OCI-LY3 (cell line): ENCODE measurements around the gene CACNG8.

Experiments used
- H2AFZ ChIP-seq: fragments of 200-600, 300-600 bp; shearing (Covaris generic); 2 replicates; pipeline ENCODE4 v1.6.0; 2014; ENCODE audit warnings: antibody characterized with exemption, low read depth, low read length
- H3K27ac ChIP-seq: fragments of 200-600, 300-600 bp; sonication (generic); 2 replicates; pipeline ENCODE4 v1.5.1; 2014; ENCODE audit warnings: mild to moderate bottlenecking, low read length, moderate library complexity, mixed read lengths
- H3K27me3 ChIP-seq: fragments of 200-600, 300-600 bp; sonication (generic); 2 replicates; pipeline ENCODE4 v1.6.1; 2014; ENCODE audit warnings: low read depth, low read length, mixed read lengths
- H3K36me3 ChIP-seq: fragments of 200-600, 300-600 bp; sonication (generic); replicated peaks from 2 replicates; pipeline ENCODE3; 2014; ENCODE audit warnings: low read depth, low read length, mixed read lengths
- H3K4me1 ChIP-seq: fragments of 300-600, 200-600 bp; sonication (generic); 2 replicates; pipeline ENCODE4 v1.6.1; 2014; ENCODE audit warnings: low read length, mixed read lengths
- H3K4me2 ChIP-seq: fragments of 200-600, 300-600 bp; sonication (generic); 2 replicates; pipeline ENCODE4 v1.6.1; 2014; ENCODE audit warnings: low read length, mixed read lengths
- H3K4me3 ChIP-seq: fragments of 300-600, 200-600 bp; sonication (generic); 2 replicates; pipeline ENCODE4 v1.5.1; 2014; ENCODE audit warnings: antibody characterized with exemption, mild to moderate bottlenecking, low read length, moderate library complexity
- H3K79me2 ChIP-seq: fragments of 300-600, 200-600 bp; shearing (Covaris generic); 2 replicates; pipeline ENCODE4 v1.6.1; 2014; ENCODE audit warnings: mild to moderate bottlenecking, low read length, mixed read lengths
- H3K9ac ChIP-seq: fragments of 300-600, 200-600 bp; shearing (Covaris generic); 2 replicates; pipeline ENCODE4 v1.6.0; 2014; ENCODE audit warnings: mild to moderate bottlenecking, low read length, moderate library complexity
- H3K9me3 ChIP-seq: fragments of 200-600, 300-600 bp; shearing (Covaris generic); 2 replicates; pipeline ENCODE4 v1.6.1; 2014; ENCODE audit warnings: low read length, mixed read lengths; ENCODE audit not compliant: insufficient read depth
- H4K20me1 ChIP-seq: fragments of 200-600, 300-600 bp; sonication (generic); 2 replicates; pipeline ENCODE4 v1.6.1; 2016; ENCODE audit warnings: low read length, mixed read lengths; ENCODE audit not compliant: insufficient read depth
- EZH2phosphoT487 ChIP-seq: fragments of 200-600 bp; shearing (Covaris generic); IDR thresholded peaks from 2 replicates; pipeline ENCODE4 v1.6.1; 2018; ENCODE audit warnings: antibody characterized with exemption, mixed run types, low read depth
- TF ChIP-seq, protein P1 (sequence below): fragments of 200-600, 300-600 bp; sonication (generic); IDR thresholded peaks from 2 replicates; pipeline ENCODE4 v1.5.1; 2014; ENCODE audit warnings: antibody characterized with exemption, low read length, low read depth

CACNG8 gene

DNA sequence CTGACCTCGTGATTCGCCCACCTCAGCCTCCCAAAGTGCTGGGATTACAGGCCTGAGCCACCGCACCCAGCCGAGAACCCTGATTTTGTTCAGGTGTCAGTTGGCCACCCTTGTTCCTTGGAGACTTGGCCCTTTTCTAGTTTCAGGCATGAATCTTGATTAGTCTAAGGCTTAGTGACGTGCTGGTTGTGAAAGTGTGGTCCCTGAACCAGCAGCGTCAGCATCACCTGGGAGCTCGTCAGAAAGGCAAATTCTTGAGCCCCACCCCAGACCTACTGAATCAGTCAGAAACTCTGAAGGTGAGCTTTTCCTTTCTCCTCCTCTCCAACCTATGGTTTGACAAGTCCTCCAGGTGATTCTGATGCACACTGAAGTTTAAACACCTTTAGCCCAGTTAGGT is 63.9 kb downstream of the CACNG8 start:
- Histone ChIP-seq H3K27me3 (no peaks in the 10 kb centered on the region), H3K36me3 (no peaks in the 10 kb centered on the region), H3K9me3 (no peaks in the 10 kb centered on the region), H3K4me1 (no peaks in the 10 kb centered on the region), H3K9ac (no peak overlapping the region), H3K27ac (no peak overlapping the region), H2AFZ (no peak overlapping the region), H3K4me2 (no peak overlapping the region), H4K20me1 (no peaks in the 10 kb centered on the region), H3K4me3 (no peak overlapping the region), H3K79me2 (no peaks in the 10 kb centered on the region)
- no peak for TF ChIP-seq EZH2phosphoT487
- TF ChIP-seq, protein P1, sequence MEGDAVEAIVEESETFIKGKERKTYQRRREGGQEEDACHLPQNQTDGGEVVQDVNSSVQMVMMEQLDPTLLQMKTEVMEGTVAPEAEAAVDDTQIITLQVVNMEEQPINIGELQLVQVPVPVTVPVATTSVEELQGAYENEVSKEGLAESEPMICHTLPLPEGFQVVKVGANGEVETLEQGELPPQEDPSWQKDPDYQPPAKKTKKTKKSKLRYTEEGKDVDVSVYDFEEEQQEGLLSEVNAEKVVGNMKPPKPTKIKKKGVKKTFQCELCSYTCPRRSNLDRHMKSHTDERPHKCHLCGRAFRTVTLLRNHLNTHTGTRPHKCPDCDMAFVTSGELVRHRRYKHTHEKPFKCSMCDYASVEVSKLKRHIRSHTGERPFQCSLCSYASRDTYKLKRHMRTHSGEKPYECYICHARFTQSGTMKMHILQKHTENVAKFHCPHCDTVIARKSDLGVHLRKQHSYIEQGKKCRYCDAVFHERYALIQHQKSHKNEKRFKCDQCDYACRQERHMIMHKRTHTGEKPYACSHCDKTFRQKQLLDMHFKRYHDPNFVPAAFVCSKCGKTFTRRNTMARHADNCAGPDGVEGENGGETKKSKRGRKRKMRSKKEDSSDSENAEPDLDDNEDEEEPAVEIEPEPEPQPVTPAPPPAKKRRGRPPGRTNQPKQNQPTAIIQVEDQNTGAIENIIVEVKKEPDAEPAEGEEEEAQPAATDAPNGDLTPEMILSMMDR: no peak

DNA sequence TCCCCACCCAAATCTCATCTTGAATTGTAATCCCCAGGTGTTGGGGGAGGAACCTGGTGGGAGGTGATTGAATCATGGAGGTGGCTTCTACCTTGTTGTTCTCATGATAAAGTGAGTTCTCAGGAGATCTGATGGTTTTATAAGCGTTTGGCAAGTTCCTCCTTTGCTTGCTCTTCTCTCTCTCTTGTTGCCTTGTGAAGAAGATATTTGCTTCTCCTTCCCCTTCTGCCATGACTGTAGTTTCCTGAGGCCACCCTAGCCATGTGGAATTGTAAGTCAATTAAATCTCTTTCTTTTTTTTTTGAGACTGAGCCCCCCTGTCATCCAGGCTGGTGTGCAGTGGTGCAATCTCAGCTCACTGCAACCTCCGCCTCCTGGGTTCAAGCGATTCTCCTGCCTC is 66.6 kb downstream of the CACNG8 start:
- Histone ChIP-seq H2AFZ (no peak overlapping the region), H4K20me1 (no peaks in the 10 kb centered on the region), H3K27ac (no peak overlapping the region), H3K27me3 (no peaks in the 10 kb centered on the region), H3K4me3 (no peak overlapping the region), H3K4me2 (no peak overlapping the region), H3K79me2 (no peaks in the 10 kb centered on the region), H3K36me3 (no peaks in the 10 kb centered on the region), H3K9me3 (no peaks in the 10 kb centered on the region), H3K9ac (no peak overlapping the region), H3K4me1 (no peaks in the 10 kb centered on the region)
- TF ChIP-seq EZH2phosphoT487: no peak
- TF ChIP-seq, protein P1: no peak

DNA sequence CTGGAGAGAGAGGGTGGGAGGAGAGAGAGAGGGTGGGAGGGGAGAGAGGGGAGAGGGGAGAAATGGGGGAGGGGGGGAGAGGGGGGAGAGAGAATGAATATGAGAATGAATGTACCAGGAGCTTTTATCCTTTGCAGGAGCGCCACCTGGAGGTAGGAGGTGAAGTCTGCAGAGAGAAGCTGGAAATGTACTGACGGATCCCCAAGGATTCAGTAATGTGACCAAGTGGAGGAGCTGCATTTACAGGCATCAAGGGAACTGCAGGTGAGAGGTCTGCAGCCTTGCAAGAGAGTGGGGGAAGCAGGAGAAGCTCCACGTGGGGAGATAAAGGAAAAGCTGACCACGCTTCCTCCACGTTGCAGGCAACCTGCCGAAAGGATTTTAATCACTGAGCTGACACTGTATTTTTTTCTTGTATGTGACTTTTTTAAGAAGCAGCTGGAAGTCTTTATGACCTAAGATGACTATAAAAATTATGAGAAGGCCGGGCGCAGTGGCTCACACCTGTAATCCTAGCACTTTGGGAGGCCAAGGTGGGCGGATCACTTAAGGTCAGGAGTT is 67.3 kb downstream of the CACNG8 start:
- Histone ChIP-seq H3K4me3 (no peak overlapping the region), H3K4me2 (no peak overlapping the region), H4K20me1 (no peaks in the 10 kb centered on the region), H3K27ac (no peak overlapping the region), H3K27me3 (no peaks in the 10 kb centered on the region), H2AFZ (no peak overlapping the region), H3K9ac (no peak overlapping the region), H3K79me2 (no peaks in the 10 kb centered on the region), H3K36me3 (no peaks in the 10 kb centered on the region), H3K4me1 (no peaks in the 10 kb centered on the region), H3K9me3 (no peaks in the 10 kb centered on the region)
- TF ChIP-seq, protein P1: peak; percentile 66
- no peak for TF ChIP-seq EZH2phosphoT487

DNA sequence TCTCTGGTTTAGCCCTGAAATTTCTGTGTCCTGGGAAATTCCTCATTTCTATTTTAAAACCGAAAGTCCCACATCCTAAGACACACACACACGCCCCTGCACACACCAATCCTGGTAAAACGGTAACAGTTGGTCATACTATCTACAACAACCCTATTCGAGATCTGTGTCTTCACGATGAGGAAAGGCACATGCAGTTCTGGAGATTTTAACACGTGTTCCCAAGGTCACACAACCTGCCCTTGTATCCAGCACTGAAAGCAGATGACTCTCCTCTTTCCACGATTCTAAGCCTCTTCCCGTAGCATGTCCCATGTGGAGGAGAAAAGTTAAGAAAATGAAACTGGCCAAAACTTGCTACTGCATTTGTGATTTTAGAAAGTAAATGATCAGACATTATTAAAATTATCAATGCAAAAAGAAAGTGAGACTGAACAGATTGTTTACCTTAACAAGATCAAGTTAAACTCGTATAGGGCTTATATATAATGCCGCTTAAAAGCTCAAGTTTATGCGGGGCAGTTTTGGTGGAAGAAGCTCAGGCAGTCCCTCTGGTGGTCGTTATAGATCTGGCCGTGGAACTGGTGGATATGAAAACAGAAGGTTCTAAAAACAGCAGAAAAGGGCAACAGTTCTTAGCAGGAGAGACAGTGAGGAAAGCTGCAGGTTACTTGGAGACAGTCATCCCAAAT is 68.3 kb downstream of the CACNG8 start:
- no peaks in the 10 kb centered on the region for H3K27me3 ChIP-seq
- H3K27ac ChIP-seq: no peak overlapping the region
- no peak overlapping the region for H2AFZ ChIP-seq
- TF ChIP-seq EZH2phosphoT487: no peak
- TF ChIP-seq, protein P1: peak; percentile 21
- H3K4me2 ChIP-seq: no peak overlapping the region
- no peaks in the 10 kb centered on the region for H3K36me3 ChIP-seq
- H3K9me3 ChIP-seq: no peaks in the 10 kb centered on the region
- H3K4me3 ChIP-seq: no peak overlapping the region
- no peak overlapping the region for H3K9ac ChIP-seq
- no peaks in the 10 kb centered on the region for H3K4me1 ChIP-seq
- H4K20me1 ChIP-seq: no peaks in the 10 kb centered on the region
- no peaks in the 10 kb centered on the region for H3K79me2 ChIP-seq
